NB4 (cell line): ENCODE measurements around the gene P2RY11.

ENCODE experiments used
- DNase-seq: peaks from one replicate; pipeline ENCODE4 v3.0.0; 2010; ENCODE audit warnings: low read depth
- H3K4me3 ChIP-seq: one replicate; pipeline ENCODE4 v1.5.1; 2011; ENCODE audit warnings: mild to moderate bottlenecking, low read depth, low read length, moderate library complexity
- CTCF ChIP-seq: IDR thresholded peaks from one replicate; pipeline ENCODE4 v1.5.1; 2012; ENCODE audit warnings: low read depth, low read length
- MAX ChIP-seq: IDR thresholded peaks from 2 replicates; pipeline ENCODE4 v1.6.1; 2011; ENCODE audit warnings: low read depth, low read length
- MYC ChIP-seq: IDR thresholded peaks from 2 replicates; pipeline ENCODE4 v1.6.1; 2011; ENCODE audit warnings: low read depth, low read length
- POLR2A ChIP-seq: IDR thresholded peaks from 2 replicates; pipeline ENCODE4 v1.6.1; 2011; ENCODE audit warnings: mild to moderate bottlenecking; ENCODE audit not compliant: insufficient read length; ENCODE audit errors: extremely low read depth

The P2RY11 gene

GRCh38 chr19:10155839-10156238 lies 44.3 kb downstream of the P2RY11 start:
- peak; percentile 55 for DNase-seq
- TF ChIP-seq CTCF = peak; percentile 34
- no peak for TF ChIP-seq MAX
- H3K4me3 ChIP-seq = no peak overlapping the region

DNA sequence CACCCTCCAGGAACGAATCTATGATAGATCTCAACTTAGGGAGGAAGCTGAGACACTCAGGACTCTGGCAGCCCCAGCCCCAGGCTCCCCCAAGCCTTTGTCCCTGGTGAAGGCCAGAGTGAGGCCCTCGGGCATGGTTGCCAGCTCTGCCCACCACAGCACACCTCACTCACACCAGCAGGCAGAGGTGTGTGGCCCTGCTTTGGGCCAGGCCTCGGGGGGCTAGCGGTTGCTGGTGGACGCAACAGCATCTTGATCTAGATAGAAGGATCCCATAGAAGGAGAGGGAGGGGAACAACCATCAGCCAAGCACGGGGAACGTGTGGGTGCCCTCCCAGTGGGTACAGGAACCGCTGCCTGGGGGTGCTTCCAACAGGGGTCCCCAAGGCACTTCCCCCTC lies 46.6 kb downstream of the P2RY11 start:
- TF ChIP-seq MAX (no peak), POLR2A (no peak)
- no peak overlapping the region for H3K4me3 ChIP-seq
- DNase-seq = no peak

GRCh38 chr19:10158485-10158884 lies 47.0 kb downstream of the P2RY11 start:
- no peak for DNase-seq
- no peak overlapping the region for H3K4me3 ChIP-seq
- TF ChIP-seq MAX = no peak
- TF ChIP-seq MYC = no peak
- TF ChIP-seq CTCF = no peak
- TF ChIP-seq POLR2A = no peak

- no peak overlapping the region for H3K4me3 ChIP-seq
- TF ChIP-seq CTCF (no peak), MYC (no peak), POLR2A (no peak), MAX (no peak)
- DNase-seq = no peak
These were observed 48.1 kb downstream of the P2RY11 start for GRCh38 chr19:10159610-10160009.

DNA sequence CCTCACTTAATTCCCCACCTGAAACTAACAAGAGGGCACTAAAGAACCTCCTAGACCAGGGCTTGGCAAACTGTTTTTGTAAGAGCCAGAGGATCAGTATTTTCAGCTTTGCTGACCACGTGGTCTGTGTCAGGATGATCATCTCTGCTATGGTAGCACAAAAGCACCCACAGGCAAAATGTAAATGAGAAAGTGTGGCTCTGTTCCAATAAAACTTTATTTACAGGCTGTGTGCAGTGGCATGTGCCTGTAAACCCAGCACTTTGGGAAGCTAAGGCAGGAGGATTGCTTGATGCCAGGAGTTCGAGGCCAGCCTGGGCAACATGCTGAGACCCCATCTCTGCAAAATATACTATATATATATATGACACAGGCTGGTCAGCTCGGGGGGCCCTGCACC lies 52.0 kb downstream of the P2RY11 start:
- DNase-seq = no peak
- H3K4me3 ChIP-seq = no peak overlapping the region
- TF ChIP-seq CTCF (no peak), POLR2A (no peak), MYC (no peak), MAX (no peak)
